Measurements from ENCODE around the gene TM9SF4.
A peak's percentile ranks its signal among the peaks of the same experiment; 100 is the strongest.
"Not testable (repeated sequence)": the region's sequence is repeated elsewhere in the genome, so short reads cannot be mapped to it uniquely, and the experiment has no call there.

Gene TM9SF4

GRCh38 chr20:32089637-32090362 lies 19.7 kb upstream of the TM9SF4 start:
- DNase-seq (ENCODE audit: low read depth in 1 of 2, low spot score in 1 of 2), result no peak

DNA sequence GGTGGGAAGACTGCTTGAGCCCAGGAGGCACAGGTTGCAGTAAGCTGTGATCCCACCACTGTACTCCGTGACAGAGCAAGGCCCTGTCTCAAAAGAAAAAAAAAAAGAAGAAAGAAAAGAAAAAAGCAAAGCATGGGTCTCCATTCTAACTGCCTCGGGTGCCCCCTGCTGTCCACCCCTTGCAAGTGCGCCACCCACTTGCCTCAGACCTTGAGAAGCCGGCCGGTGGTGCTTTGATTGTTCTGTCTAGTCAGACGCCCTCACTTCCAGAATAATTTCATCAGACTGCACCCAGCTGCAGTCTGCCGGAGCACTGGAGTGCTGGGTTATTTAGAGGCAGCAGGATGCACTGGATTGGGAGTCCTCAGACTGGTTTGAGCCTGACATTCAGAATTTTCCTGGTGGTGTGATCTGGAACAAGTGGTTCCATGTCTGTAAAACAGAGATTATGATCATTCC lies 17.6 kb upstream of the TM9SF4 start:
- DNase-seq (ENCODE audit: low read depth in 1 of 2, low spot score in 1 of 2), result peak; percentile 40 to 64

DNA sequence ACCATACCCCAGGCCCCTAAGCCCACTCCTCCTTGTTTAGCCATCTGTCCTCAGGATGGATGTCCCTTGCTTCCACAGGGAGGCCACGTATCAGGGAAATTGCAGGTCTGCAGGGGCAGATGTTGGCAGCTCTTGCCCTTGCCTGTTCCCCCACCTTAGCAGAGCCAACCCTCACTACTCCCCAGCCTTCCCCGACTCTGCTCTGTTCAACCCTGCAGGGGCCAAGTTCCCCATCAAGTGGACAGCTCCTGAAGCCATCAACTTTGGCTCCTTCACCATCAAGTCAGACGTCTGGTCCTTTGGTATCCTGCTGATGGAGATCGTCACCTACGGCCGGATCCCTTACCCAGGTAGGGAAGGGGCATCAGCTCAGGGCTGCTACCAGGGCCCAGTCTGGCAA lies 10.7 kb upstream of the TM9SF4 start:
- DNase-seq (ENCODE audit: low read depth in 1 of 2, low spot score in 1 of 2), result no peak

GRCh38 chr20:32108814-32109391 lies 611 bp upstream of the TM9SF4 start:
- DNase-seq (ENCODE audit: low read depth in 1 of 2, low spot score in 1 of 2), result no peak

- DNase-seq (ENCODE audit: low read depth in 1 of 2, low spot score in 1 of 2), result no peak
These were observed 725 bp downstream of the TM9SF4 start for GRCh38 chr20:32110173-32110704.

- DNase-seq (ENCODE audit: low read depth in 1 of 2, low spot score in 1 of 2), result no peak
These were observed 1.2 kb downstream of the TM9SF4 start for GRCh38 chr20:32110727-32111126.

DNA sequence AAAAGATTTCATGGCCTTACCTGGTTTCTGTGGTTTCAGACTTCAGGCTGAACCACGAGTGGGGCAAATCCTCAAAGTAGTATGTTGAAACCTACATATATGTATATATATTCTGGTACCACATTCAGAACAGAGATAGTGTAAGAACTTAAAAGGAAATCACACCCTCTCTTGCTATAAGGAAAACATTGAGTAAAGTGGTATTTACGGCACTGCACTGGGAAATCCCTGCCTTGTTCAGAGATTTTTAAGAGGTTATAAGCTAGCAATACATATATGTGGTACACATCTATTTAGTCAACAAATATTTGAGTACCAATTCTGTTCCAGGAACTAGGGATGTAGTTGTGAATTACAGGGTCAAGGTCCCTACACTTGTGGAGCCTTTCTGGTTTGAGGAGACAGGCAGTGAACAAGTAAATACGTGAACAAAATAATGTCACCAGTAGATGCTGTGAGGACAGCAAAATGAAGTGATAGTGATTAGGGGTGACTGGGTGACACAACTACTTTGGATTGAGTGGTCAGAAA lies 1.7 kb downstream of the TM9SF4 start:
- DNase-seq (ENCODE audit: low read depth in 1 of 2, low spot score in 1 of 2), result no peak

GRCh38 chr20:32111753-32112152 lies 2.2 kb downstream of the TM9SF4 start:
- DNase-seq (ENCODE audit: low read depth in 1 of 2, low spot score in 1 of 2), result no peak

DNA sequence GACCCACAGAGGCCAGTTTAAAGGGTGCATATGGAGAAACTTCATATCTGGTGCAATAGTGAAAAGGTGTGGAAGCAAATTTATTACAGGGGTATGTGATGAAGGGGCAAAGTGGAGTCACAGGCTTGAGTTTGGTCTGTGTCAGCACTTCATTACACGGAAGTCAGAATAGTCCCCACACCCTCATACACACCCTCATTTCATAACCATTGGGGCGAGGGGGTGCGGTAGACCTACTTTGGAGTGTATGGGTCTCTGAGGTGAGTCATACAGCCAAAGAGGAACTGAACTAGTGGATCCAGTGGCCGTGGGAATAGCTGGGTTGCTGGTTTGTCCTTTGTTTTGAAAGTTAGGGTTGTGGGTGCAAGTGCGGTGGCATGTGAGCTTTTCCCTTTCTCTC lies 3.3 kb downstream of the TM9SF4 start:
- DNase-seq (ENCODE audit: low read depth in 1 of 2, low spot score in 1 of 2), result no peak

DNA sequence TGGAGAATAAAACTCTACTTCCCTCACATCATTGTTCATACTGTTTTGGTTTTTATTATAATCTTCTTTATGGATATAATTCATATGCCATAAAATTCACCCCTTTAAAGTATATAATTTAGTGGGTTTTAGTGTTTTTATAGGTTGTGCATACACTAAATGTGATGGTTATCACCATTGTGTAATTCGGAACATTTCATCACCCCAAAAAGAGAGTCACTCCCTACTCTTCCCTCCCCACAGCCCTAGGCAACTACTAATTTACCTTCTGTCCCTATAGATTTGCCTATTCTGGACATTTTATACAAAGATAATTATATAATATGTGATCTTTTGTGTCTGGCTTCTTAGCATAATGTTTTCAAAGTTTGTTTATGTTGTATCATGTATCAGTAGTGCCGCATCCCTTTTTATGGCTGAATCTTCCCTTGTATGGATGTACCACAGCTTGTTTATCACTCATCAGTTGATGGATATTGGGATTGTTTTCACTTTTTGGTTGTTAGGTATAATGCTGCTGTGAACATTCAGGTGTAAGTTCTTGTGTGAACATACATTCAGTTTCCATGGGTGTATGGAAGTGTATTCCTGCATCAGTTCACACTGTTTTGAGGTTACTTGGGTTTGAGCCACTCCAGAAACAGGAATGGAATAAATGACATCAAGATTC lies 4.2 kb downstream of the TM9SF4 start:
- DNase-seq (ENCODE audit: low read depth in 1 of 2, low spot score in 1 of 2), result no peak

- DNase-seq (ENCODE audit: low read depth in 1 of 2, low spot score in 1 of 2), result no peak
These were observed 4.9 kb downstream of the TM9SF4 start for GRCh38 chr20:32114305-32114960.

DNA sequence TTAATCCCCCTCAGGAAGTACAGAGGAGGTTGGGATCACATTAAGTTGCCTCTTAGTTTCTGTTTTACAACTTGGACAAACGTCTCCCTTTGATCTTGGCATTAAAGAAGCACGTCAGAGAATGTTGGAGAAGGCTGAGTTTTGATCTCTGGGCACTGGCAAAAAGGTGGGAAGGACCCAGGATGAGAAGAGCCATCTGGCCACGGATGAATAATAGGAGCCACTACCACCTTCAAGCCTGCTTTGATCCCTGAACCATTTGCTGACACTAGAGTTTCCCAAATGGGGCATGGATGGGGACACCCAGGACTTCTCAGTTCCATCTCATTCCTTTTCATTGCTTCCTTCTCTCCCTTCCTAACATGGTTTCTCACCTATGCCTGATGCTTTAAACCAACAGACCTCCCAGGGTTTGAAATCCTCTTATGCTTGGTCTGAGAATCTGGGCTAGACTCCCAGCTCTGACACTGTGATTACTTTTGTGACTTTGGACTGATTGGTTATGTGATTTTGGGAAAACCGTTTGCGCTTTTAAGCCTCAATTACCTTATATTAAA lies 5.8 kb downstream of the TM9SF4 start:
- DNase-seq (ENCODE audit: low read depth in 1 of 2, low spot score in 1 of 2), result no peak

DNA sequence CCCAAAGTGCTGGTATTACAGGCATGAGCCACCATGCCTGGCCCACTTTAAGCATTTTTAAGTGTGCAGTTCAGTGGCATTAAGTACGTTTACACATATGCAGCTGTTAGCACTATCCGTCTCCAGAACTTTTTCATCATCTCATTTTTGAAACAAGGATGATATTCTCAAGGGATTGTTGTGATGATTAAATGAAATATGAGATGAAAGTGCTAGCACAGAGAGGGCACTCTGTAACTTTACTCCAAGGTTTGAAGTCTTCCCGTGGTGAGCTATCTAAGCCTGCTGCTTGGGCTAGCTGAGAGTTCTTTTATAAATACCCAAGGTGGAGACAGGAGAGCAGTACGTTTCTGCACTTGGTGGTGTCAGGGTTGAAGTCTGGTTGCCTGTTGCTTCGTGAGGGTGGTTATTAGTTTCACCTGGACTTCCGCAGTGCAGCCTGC lies 6.6 kb downstream of the TM9SF4 start:
- DNase-seq (ENCODE audit: low read depth in 1 of 2, low spot score in 1 of 2), result no peak

DNA sequence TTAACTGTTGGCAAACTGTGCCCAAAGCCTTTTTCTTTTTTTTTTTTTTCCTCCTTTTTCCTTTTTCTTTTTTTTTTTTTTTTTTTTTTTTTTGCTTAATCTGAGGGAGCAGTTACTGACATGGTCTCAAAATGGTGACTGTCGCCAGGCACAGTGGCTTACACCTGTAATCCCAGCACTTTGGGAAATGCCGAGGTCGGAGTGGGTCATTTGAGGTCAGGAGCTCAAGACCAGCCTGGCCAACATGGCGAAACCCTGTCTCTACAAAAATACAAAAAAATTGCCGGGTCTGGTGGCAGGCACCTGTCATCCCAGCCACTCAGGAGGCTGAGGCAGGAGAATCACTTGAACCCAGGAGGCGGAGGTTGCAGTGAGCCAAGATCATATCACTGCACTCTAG lies 7.3 kb downstream of the TM9SF4 start:
- DNase-seq (ENCODE audit: low read depth in 1 of 2, low spot score in 1 of 2), result not testable (repeated sequence)

DNA sequence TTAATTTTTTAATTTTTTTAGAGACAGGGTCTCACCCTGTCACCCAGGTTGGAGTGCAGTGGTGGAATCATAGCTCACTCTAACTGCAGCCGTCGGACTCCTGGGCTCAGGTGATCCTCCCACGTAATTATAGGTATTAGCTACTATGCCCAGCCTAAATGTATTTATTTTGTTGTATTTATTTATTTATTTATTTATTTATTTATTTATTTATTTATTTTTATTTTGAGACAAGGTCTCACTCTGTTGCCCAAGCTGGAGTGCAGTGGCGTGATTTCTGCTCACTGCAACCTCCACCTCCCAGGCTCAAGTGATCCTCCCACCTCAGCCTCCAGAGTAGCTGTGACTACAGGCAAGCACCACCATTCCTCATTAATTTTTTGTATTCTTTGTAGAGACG lies 8.9 kb downstream of the TM9SF4 start:
- not testable (repeated sequence) for DNase-seq (ENCODE audit: low read depth in 1 of 2, low spot score in 1 of 2)

GRCh38 chr20:32119734-32120133 lies 10.2 kb downstream of the TM9SF4 start:
- DNase-seq (ENCODE audit: low read depth in 1 of 2, low spot score in 1 of 2), result no peak

DNA sequence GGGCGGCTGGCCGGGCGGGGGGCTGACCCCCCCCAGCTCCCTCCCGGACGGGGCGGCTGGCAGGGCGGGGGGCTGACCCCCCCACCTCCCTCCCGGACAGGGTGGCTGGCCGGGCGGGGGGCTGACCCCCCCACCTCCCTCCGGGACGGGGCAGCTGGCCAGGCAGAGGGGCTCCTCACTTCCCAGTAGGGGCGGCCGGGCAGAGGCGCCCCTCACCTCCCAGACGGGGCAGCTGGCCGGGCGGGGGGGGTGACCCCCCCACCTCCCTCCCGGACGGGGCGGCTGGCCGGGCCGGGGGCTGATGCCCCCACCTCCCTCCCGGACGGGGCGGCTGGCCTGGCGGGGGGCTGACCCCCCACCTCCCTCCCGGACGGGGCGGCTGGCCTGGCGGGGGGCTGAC lies 12.4 kb downstream of the TM9SF4 start:
- not testable (repeated sequence) for DNase-seq (ENCODE audit: low read depth in 1 of 2, low spot score in 1 of 2)

GRCh38 chr20:32123088-32123487 lies 13.6 kb downstream of the TM9SF4 start:
- DNase-seq (ENCODE audit: low read depth in 1 of 2, low spot score in 1 of 2), result no peak

DNA sequence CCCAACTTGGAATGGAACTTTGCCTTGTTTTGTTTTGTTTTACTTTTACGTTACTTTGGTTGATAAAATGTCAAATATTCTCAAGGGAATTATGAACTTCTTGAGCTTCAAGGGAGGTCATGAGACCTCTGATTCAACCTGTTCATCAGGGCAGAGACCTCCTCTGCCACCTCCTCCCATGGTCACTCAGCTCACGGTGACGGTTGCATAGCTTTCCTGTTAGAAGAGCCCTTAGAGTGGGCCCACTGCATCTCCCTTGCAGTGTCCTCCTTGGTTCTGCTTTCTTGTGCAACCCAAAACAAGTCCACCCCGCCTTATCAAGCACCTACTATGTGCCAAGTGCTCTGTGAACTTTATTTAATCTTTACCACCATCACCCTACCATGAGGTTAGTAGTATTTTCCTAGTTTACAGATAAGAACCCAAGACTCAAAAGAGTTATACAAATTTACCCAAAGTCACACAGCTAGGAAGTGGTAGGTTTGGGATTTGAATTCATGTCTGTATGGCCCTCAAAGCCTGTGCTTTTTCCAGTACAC lies 15.5 kb downstream of the TM9SF4 start:
- DNase-seq (ENCODE audit: low read depth in 1 of 2, low spot score in 1 of 2), result no peak

GRCh38 chr20:32125506-32125905 lies 16.0 kb downstream of the TM9SF4 start:
- no peak for DNase-seq (ENCODE audit: low read depth in 1 of 2, low spot score in 1 of 2)

- DNase-seq (ENCODE audit: low read depth in 1 of 2, low spot score in 1 of 2), result no peak
These were observed 17.4 kb downstream of the TM9SF4 start for GRCh38 chr20:32126919-32127318.
